Left ventricle myocardium inferior (tissue), 1 donor: Measurements from ENCODE around the gene GMNN. TPM values are rescaled to one million over a fixed set of nuclear protein-coding genes. Genes with fewer than 3 reads are reported as not detected.

ENCODE experiments used
- DNase-seq: peaks from one replicate; pipeline ENCODE4 v3.0.0-alpha.2; 2020
- H3K27ac ChIP-seq: fragments of 200-600 bp; replicated peaks from 2 replicates; pipeline ENCODE4 v1.8.0; 2021
- H3K27me3 ChIP-seq: fragments of 200-600 bp; 2 replicates; pipeline ENCODE4 v1.8.0; 2021; ENCODE audit warnings: low read depth
- H3K36me3 ChIP-seq: fragments of 200-600 bp; 2 replicates; pipeline ENCODE4 v1.8.0; 2021
- H3K4me1 ChIP-seq: fragments of 200-600 bp; 2 replicates; pipeline ENCODE4 v1.8.0; 2021
- H3K4me3 ChIP-seq: fragments of 200-600 bp; 2 replicates; pipeline ENCODE4 v1.8.0; 2021; ENCODE audit warnings: mild to moderate bottlenecking, moderate library complexity
- H3K9me3 ChIP-seq: fragments of 200-600 bp; replicated peaks from 2 replicates; pipeline ENCODE4 v1.8.0; 2021
- intact Hi-C: fragments of 100-400 bp; cut with micrococcal nuclease; formaldehyde crosslinking; loops from one replicate; pipeline ENCODE4 v1.11.0; 2022
- total RNA-seq: library from RNA; stranded (reverse); fragmentation: NEBNext Ultra II Directional; extraction: Animal tissue kit (Norgen Biotek cat#: 25700); gene quantifications from one replicate; pipeline ENCODE4 v1.2.1, GENCODE V29; 2021
- TF ChIP-seq, protein P1 (sequence below): fragments of 200-600 bp; IDR thresholded peaks from 2 replicates; pipeline ENCODE4 v1.8.0; 2021; ENCODE audit warnings: antibody characterized with exemption, mild to moderate bottlenecking, borderline replicate concordance
- donor health status: DM: no; HTN: yes; CAD: no; lungs with severe emphysema.

Gene GMNN
- total RNA-seq, 1 donor from 2014 or later: 8.1 TPM

DNA sequence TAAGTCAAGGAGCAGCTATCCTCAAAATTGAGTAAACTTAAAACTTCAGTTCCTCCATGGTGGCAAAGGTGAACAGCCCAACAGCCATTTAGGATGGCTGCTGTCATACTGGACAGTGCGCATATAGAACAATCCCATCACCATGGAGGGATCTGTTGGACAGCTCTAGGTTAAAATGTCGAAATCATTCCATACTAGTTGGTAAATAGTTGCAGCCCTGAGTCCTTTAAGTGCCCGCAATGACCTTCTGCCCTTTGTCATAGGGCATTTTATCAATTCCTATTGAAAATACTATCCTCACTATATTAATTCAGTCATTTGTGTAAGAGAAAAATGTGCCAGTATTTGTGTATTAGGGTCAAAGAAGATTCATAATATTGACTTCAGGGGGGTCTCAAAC is 32.8 kb downstream of the GMNN start:
- Histone ChIP-seq H3K27ac (no peak overlapping the region), H3K27me3 (no peaks in the 10 kb centered on the region), H3K4me3 (no peak overlapping the region), H3K9me3 (no peaks in the 10 kb centered on the region), H3K36me3 (peaks cover 11% of the 10 kb centered on the region), H3K4me1 (no peaks in the 10 kb centered on the region)
- DNase-seq: no peak
- TF ChIP-seq, protein P1, sequence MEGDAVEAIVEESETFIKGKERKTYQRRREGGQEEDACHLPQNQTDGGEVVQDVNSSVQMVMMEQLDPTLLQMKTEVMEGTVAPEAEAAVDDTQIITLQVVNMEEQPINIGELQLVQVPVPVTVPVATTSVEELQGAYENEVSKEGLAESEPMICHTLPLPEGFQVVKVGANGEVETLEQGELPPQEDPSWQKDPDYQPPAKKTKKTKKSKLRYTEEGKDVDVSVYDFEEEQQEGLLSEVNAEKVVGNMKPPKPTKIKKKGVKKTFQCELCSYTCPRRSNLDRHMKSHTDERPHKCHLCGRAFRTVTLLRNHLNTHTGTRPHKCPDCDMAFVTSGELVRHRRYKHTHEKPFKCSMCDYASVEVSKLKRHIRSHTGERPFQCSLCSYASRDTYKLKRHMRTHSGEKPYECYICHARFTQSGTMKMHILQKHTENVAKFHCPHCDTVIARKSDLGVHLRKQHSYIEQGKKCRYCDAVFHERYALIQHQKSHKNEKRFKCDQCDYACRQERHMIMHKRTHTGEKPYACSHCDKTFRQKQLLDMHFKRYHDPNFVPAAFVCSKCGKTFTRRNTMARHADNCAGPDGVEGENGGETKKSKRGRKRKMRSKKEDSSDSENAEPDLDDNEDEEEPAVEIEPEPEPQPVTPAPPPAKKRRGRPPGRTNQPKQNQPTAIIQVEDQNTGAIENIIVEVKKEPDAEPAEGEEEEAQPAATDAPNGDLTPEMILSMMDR: no peak
- intact Hi-C loops: no loop called here

DNA sequence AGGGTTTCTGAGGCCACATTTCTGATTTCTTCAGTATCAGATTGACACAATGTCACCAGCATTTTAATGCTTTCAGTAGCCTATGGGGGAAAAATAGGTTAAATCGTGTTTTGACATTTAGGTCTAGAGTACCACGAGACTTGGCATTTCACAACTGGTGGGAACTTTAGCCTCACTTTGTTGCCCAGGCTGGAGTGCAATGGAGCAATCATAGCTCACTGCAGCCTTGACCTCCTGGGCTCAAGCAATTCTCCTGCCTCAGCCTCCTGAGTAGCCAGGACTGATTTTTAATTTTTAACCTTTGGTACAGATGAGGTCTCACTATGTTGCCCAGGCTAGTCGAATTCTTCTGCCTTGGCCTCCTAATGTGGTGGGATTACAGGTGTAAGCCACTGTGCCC is 35.0 kb downstream of the GMNN start:
- H3K27me3 ChIP-seq: no peaks in the 10 kb centered on the region
- no peak for DNase-seq
- no peaks in the 10 kb centered on the region for H3K4me1 ChIP-seq
- TF ChIP-seq, protein P1: no peak
- intact Hi-C loops: no loop called here
- no peak overlapping the region for H3K4me3 ChIP-seq
- no peak overlapping the region for H3K27ac ChIP-seq
- H3K36me3 ChIP-seq: peaks cover 11% of the 10 kb centered on the region
- H3K9me3 ChIP-seq: no peaks in the 10 kb centered on the region

DNA sequence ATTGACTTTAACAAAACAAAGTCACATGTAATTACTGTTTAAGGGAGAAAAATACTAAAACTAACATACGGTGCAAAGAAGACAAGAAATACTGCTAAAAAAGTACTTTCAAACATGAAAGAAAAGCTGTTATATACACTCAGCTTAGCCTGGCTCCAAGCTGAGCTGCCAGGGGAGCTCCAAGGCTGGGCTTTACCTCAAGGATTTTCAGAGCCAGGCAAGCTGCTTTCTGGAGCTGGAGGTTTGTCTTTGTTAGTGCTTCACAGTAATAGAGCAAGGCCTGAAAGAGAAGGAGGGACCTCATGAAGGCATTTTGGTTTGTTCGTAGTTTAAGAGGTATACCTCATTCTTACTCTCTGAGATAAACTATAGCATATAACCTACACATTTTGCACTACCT is 43.6 kb downstream of the GMNN start:
- H3K27ac ChIP-seq: no peak overlapping the region
- TF ChIP-seq, protein P1: no peak
- H3K27me3 ChIP-seq: no peaks in the 10 kb centered on the region
- H3K9me3 ChIP-seq: no peaks in the 10 kb centered on the region
- no peak overlapping the region for H3K4me3 ChIP-seq
- no peaks in the 10 kb centered on the region for H3K4me1 ChIP-seq
- intact Hi-C loops: no loop called here
- no peaks in the 10 kb centered on the region for H3K36me3 ChIP-seq
- DNase-seq: no peak

DNA sequence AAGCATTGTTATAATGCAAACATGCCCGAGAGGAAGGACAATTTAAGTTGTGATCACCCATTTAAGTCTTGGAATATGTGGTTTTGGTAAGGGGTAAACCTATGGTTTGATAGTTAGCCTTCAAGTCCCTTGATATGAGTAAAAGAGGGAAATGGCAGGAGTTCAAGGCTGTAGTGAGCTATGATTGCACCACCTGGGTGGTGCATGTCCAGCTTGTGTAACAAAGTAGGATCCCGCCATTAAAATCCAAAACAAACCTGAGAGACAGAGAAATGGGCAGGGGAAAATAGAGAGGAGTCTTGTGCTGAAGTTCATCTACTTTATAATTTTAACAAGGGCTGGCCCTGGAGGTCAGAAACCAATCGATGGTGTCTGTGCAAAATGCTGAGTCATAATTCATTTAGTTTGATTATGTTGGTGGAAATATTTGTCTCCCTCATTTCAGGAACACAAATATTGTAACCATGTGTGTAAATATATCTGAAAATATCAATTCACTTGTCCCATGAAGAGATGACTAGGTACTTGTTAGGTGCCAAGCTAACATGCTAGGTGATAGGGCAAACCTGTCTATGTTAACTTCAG is 47.2 kb downstream of the GMNN start:
- H3K27ac ChIP-seq: no peak overlapping the region
- H3K36me3 ChIP-seq: peaks cover 19% of the 10 kb centered on the region
- no peaks in the 10 kb centered on the region for H3K27me3 ChIP-seq
- H3K4me3 ChIP-seq: no peak overlapping the region
- DNase-seq: no peak
- TF ChIP-seq, protein P1: no peak
- intact Hi-C loops: no loop called here
- H3K4me1 ChIP-seq: no peaks in the 10 kb centered on the region
- H3K9me3 ChIP-seq: no peaks in the 10 kb centered on the region

DNA sequence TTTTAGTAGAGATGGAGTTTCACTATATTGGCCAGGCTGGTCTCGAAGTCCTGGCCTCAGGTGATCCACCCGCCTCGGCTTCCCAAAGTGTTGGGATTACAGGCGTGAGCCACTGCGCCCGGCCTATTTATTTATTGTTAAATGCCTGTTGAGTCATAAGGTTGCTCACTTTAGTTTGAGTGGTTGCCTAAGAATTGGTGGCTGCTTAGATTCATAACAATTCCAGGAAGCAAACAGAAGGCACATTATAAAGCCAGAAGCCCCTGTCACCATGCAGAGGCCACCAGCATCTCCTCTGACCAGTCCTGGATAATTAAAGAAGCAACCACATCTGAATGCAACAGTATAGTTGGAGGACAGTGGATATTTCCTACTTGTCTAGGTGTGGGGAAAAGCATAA is 48.0 kb downstream of the GMNN start:
- H3K27ac ChIP-seq: no peak overlapping the region
- H3K4me1 ChIP-seq: no peaks in the 10 kb centered on the region
- no peaks in the 10 kb centered on the region for H3K27me3 ChIP-seq
- no peak for DNase-seq
- H3K36me3 ChIP-seq: peaks cover 21% of the 10 kb centered on the region
- intact Hi-C loops: no loop called here
- H3K9me3 ChIP-seq: no peaks in the 10 kb centered on the region
- H3K4me3 ChIP-seq: no peak overlapping the region
- TF ChIP-seq, protein P1: no peak

DNA sequence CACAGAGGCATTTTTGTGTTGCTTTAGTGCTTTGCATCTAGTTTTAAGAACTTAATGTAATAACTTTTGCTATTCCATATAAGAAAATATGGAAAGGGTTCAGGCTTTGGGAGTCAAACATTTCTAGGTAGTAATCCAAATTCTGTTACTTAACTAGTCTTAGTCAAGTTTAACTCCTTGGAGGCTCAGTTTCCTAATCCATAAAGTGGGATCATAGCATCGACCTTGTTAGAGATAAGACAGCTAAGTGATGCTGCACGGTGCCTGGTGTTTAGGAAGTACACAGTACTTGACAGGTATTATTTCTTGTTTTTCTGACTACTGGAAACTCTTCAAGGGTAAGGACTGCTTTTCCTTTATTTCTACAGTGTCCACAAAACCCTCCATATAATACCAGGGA is 48.4 kb downstream of the GMNN start:
- no peak for DNase-seq
- Histone ChIP-seq H3K4me3 (no peak overlapping the region), H3K27ac (no peak overlapping the region), H3K27me3 (no peaks in the 10 kb centered on the region), H3K9me3 (no peaks in the 10 kb centered on the region), H3K4me1 (no peaks in the 10 kb centered on the region), H3K36me3 (peaks cover 24% of the 10 kb centered on the region)
- intact Hi-C loops: no loop called here
- TF ChIP-seq, protein P1: no peak
